MM.1S (cell line): ENCODE data around the gene PSEN1.

Source experiments
- EZH2 ChIP-seq: fragments of 300-600 bp; sonication (generic); optimal IDR thresholded peaks from 2 replicates; pipeline ENCODE3; 2017; ENCODE audit warnings: low read depth, mild to moderate bottlenecking, antibody characterized with exemption, low read length, mixed read lengths
- EZH2phosphoT487 ChIP-seq: fragments of 300-600 bp; sonication (generic); IDR thresholded peaks from 2 replicates; pipeline ENCODE4 v1.6.1; 2018; ENCODE audit warnings: antibody characterized with exemption, low read length
- TF ChIP-seq, protein P1 (sequence below): fragments of 300-600 bp; sonication (generic); IDR thresholded peaks from 2 replicates; pipeline ENCODE4 v1.5.1; 2016; ENCODE audit warnings: antibody characterized with exemption, low read length, mixed read lengths

DNA sequence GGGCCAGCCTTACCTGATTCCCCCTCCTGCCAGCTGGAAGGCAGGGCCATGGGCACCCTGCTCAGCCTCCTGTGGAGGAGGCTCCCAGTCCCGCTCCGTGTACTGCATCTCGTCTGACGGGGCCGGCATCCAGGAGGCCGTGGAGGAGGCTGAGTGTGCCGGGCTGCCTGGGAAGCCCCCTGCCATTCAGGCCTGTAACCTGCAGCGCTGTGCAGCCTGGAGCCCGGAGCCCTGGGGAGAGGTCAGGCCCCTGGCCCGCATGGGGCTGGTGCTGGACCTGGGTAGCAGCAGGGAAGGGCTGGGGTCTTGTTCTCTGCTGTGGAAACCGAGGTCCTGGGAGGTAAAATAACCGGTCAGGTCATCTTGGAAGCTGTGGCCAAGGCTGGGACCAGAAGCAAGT is 117.4 kb downstream of the PSEN1 start:
- TF ChIP-seq, protein P1, sequence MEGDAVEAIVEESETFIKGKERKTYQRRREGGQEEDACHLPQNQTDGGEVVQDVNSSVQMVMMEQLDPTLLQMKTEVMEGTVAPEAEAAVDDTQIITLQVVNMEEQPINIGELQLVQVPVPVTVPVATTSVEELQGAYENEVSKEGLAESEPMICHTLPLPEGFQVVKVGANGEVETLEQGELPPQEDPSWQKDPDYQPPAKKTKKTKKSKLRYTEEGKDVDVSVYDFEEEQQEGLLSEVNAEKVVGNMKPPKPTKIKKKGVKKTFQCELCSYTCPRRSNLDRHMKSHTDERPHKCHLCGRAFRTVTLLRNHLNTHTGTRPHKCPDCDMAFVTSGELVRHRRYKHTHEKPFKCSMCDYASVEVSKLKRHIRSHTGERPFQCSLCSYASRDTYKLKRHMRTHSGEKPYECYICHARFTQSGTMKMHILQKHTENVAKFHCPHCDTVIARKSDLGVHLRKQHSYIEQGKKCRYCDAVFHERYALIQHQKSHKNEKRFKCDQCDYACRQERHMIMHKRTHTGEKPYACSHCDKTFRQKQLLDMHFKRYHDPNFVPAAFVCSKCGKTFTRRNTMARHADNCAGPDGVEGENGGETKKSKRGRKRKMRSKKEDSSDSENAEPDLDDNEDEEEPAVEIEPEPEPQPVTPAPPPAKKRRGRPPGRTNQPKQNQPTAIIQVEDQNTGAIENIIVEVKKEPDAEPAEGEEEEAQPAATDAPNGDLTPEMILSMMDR, result no peak
- TF ChIP-seq EZH2phosphoT487 (no peak), EZH2 (no peak)
